GM12878 (cell line): Measurements from ENCODE around the gene ST7.

Experiments used
- ATF2 ChIP-seq: IDR thresholded peaks from 2 replicates; pipeline ENCODE4 v1.6.1; 2012; ENCODE audit warnings: low read length, inconsistent platforms
- CEBPB ChIP-seq, 2 experiments: fragments of 150-350 bp in 1 of 2; IDR thresholded peaks; 2 replicates each; pipeline ENCODE4 v1.6.1; 2012 to 2014; ENCODE audit warnings: low read depth in 2 of 2, low read length in 2 of 2, borderline replicate concordance in 1 of 2, inconsistent platforms in 1 of 2
- CTCF ChIP-seq, 3 experiments: IDR thresholded peaks in 2 of 3; conservative IDR thresholded peaks in 1 of 3; 2 replicates each; pipeline ENCODE4 v1.5.1; 2011; ENCODE audit warnings: low read depth in 3 of 3, low read length in 3 of 3, mild to moderate bottlenecking in 3 of 3, control low read depth in 2 of 3, moderate library complexity in 2 of 3, inconsistent platforms in 1 of 3, mixed read lengths in 1 of 3; ENCODE audit not compliant: control insufficient read depth in 2 of 3, insufficient read depth in 1 of 3; ENCODE audit errors: extremely low read depth in 1 of 3
- EGR1 ChIP-seq, 2 experiments: IDR thresholded peaks; 1 replicate in 1 of 2; 2 replicates in 1 of 2; pipeline ENCODE4 v1.6.1; 2011 to 2012; ENCODE audit warnings: low read depth in 2 of 2, low read length in 2 of 2, borderline replicate concordance in 1 of 2, mild to moderate bottlenecking in 1 of 2, moderate library complexity in 1 of 2
- ELK1 ChIP-seq: IDR thresholded peaks from 2 replicates; pipeline ENCODE4 v1.6.1; 2012; ENCODE audit warnings: low read depth, low read length, improper control_type of control experiment
- JUNB ChIP-seq: IDR thresholded peaks from 2 replicates; pipeline ENCODE4 v1.6.1; 2016; ENCODE audit warnings: antibody characterized with exemption, mild to moderate bottlenecking
- MAX ChIP-seq: IDR thresholded peaks from 2 replicates; pipeline ENCODE4 v1.6.1; 2012; ENCODE audit warnings: low read depth, low read length, improper control_type of control experiment
- NFYB ChIP-seq: IDR thresholded peaks from 2 replicates; pipeline ENCODE4 v1.6.1; 2011; ENCODE audit warnings: low read depth, mild to moderate bottlenecking, low read length, improper control_type of control experiment, moderate library complexity; ENCODE audit not compliant: insufficient read depth
- PBX3 ChIP-seq: IDR thresholded peaks from 2 replicates; pipeline ENCODE4 v1.6.1; 2011; ENCODE audit warnings: mild to moderate bottlenecking, low read depth, low read length, moderate library complexity; ENCODE audit not compliant: insufficient replicate concordance
- POLR2AphosphoS5 ChIP-seq: IDR thresholded peaks from 2 replicates; pipeline ENCODE4 v1.6.1; 2011; ENCODE audit warnings: mild to moderate bottlenecking, low read length, inconsistent platforms
- RFX5 ChIP-seq: IDR thresholded peaks from 2 replicates; pipeline ENCODE4 v1.6.1; 2011; ENCODE audit warnings: low read depth, low read length, improper control_type of control experiment
- STAT1 ChIP-seq: fragments of 450-650 bp; conservative IDR thresholded peaks from 2 replicates; pipeline ENCODE4 v1.6.1; 2014; ENCODE audit warnings: antibody characterized with exemption, mild to moderate bottlenecking
- TARDBP ChIP-seq: IDR thresholded peaks from 2 replicates; pipeline ENCODE4 v1.6.1; 2016; ENCODE audit warnings: borderline replicate concordance
- TCF3 ChIP-seq: IDR thresholded peaks from 2 replicates; pipeline ENCODE4 v1.6.1; 2012; ENCODE audit warnings: low read depth, mild to moderate bottlenecking, low read length, borderline replicate concordance; ENCODE audit not compliant: insufficient read depth

- TF ChIP-seq RFX5 (no peak), EGR1 (IDR thresholded peaks at IDR 0.05; ENCODE audit: borderline replicate concordance in 1 of 2, low read depth in 2 of 2, low read length in 2 of 2) (no peak), STAT1 (no peak), NFYB (no peak), PBX3 (no peak), ELK1 (no peak), MAX (no peak), JUNB (no peak), POLR2AphosphoS5 (no peak), CTCF (IDR thresholded peaks at IDR 0.05 in 2 of 3, conservative IDR thresholded peaks at IDR 0.05 in 1 of 3; ENCODE audit: control insufficient read depth in 2 of 3, extremely low read depth in 1 of 3, insufficient read depth in 1 of 3, low read depth in 3 of 3, low read length in 3 of 3) (no peak), CEBPB (IDR thresholded peaks at IDR 0.05; ENCODE audit: borderline replicate concordance in 1 of 2, low read depth in 2 of 2, low read length in 2 of 2) (no peak), TARDBP (no peak), ATF2 (no peak), TCF3 (no peak)
These were observed 138.4 kb downstream of the ST7 start for GRCh38 chr7:117091721-117092120.
